Measurements from ENCODE around the gene CALML5.

Gene CALML5

DNA sequence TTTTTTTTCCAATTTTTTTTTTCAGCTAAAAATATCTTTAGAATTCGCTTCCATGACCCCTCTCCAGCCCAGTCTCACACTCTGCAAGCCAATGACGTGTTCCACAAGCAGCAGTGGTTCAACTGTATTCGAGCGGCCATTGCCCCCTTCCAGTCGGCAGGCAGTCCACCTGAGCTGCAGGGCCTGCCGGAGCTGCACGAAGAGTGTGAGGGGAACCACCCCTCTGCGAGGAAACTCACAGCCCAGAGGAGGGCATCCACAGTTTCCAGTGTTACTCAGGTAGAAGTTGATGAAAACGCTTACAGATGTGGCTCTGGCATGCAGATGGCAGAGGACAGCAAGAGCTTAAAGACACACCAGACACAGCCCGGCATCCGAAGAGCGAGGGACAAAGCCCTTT lies 42.8 kb downstream of the CALML5 start:
- no peak for DNase-seq
- H3K36me3 ChIP-seq (replicated peaks) = peaks cover 54% of the 10 kb centered on the region
- TF ChIP-seq, protein P1, sequence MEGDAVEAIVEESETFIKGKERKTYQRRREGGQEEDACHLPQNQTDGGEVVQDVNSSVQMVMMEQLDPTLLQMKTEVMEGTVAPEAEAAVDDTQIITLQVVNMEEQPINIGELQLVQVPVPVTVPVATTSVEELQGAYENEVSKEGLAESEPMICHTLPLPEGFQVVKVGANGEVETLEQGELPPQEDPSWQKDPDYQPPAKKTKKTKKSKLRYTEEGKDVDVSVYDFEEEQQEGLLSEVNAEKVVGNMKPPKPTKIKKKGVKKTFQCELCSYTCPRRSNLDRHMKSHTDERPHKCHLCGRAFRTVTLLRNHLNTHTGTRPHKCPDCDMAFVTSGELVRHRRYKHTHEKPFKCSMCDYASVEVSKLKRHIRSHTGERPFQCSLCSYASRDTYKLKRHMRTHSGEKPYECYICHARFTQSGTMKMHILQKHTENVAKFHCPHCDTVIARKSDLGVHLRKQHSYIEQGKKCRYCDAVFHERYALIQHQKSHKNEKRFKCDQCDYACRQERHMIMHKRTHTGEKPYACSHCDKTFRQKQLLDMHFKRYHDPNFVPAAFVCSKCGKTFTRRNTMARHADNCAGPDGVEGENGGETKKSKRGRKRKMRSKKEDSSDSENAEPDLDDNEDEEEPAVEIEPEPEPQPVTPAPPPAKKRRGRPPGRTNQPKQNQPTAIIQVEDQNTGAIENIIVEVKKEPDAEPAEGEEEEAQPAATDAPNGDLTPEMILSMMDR (IDR thresholded peaks at IDR 0.05; ENCODE audit: low read depth, low read length, missing control alignments) = no peak
- no peak overlapping the region for H3K27ac ChIP-seq
- H3K4me3 ChIP-seq (ENCODE audit: low read depth, low read length) = no peak overlapping the region
- H3K27me3 ChIP-seq (replicated peaks) = no peaks in the 10 kb centered on the region
- in situ Hi-C loops (cut with HindIII; ENCODE audit: low pct_ligation_motif_present, low sequenced_read_pairs) = no loop called here

DNA sequence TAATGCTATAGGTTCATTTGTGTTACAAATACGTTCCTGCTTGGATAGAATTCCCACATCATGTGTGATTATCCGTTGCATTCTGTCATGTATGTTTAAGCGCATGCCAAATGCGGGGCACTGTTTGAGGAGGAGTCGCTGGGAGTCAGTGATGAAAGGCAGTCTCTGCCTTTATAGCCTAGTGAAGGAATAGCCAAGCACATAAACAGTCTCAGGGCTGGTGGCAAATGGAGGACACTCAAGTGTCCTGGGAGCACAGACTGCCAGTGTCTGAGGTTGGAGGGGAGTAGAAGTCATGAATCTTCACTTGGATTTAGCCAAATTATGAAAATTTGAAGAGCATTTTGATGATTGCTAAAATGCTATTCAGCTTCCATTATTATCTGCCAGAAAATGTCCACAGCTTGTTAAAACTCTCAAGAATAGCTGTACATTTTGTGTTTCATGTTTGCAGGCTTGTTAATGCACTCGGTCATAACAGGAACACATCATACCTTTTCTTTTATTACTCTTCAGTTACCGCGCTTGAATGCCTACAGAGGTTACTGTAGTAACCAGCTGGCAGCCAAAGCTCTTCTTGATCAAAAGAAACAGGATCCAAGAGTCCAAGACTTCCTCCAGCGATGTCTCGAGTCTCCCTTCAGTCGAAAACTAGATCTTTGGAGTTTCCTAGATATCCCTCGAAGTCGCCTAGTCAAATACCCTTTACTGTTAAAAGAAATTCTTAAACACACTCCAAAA lies 45.5 kb downstream of the CALML5 start:
- peaks cover 47% of the 10 kb centered on the region for H3K36me3 ChIP-seq (replicated peaks)
- in situ Hi-C loops (cut with HindIII; ENCODE audit: low pct_ligation_motif_present, low sequenced_read_pairs) = no loop called here
- H3K27ac ChIP-seq = no peak overlapping the region
- TF ChIP-seq, protein P1 (IDR thresholded peaks at IDR 0.05; ENCODE audit: low read depth, low read length, missing control alignments) = no peak
- no peak overlapping the region for H3K4me3 ChIP-seq (ENCODE audit: low read depth, low read length)
- DNase-seq = no peak
- no peaks in the 10 kb centered on the region for H3K27me3 ChIP-seq (replicated peaks)

DNA sequence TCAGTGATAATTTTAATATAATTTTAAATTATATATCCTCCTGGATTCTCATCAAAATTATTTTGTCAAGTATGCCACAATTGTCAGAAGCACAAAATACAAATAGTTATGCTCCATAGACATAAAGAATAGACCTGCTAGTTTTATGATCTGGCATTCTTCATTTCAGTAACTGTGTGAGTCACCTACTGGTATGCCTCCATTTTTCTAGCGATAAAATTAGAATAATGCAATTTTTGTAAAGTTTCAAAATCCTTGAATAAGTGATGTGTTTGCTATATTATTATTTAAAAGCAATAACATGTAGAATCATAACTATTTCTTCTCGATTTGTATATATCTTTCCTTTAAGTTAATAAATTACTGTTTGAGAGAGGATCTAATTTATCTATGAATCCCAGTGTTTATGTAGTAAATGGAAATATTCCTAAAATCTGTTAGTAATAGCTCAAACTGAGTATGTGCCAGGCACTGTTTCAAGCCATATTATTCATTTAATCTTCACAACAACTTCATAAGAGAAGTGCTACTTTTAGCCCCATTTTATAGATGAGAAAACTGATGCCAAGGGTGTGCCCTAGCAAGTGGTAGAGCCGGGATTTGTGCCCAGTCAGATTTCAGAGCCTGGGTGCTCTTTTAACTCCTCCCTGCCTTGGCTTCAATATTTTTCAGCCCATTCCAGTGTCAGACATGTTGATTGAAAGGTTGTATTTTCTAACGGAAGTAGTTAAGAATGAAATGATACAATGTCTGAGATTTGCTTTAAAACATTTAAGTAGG lies 48.6 kb downstream of the CALML5 start:
- Histone ChIP-seq H3K4me3 (ENCODE audit: low read depth, low read length) (no peak overlapping the region), H3K36me3 (replicated peaks) (peaks cover 29% of the 10 kb centered on the region), H3K27me3 (replicated peaks) (no peaks in the 10 kb centered on the region), H3K27ac (no peak overlapping the region)
- in situ Hi-C loops (cut with HindIII; ENCODE audit: low pct_ligation_motif_present, low sequenced_read_pairs) = no loop called here
- DNase-seq = no peak
- TF ChIP-seq, protein P1 (IDR thresholded peaks at IDR 0.05; ENCODE audit: low read depth, low read length, missing control alignments) = no peak

DNA sequence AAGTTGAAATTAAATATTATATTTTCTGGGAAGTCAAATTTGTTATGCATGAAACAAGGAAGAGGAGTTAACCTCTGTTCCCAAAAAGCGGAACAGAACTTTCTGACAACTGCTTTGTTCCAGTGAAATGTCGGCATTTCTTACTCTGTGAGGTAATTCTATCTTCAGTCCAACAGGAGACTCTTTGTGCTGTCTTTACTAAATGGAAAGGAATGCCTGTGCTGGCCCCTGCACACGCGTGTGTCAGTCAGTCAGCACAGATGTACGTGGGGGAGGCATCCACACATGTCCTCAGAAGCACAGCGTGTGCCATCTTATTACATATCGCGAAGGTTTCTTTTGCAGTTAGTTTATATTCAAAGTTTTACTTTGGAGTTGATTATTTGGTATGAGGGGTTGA lies 49.5 kb downstream of the CALML5 start:
- in situ Hi-C loops (cut with HindIII; ENCODE audit: low pct_ligation_motif_present, low sequenced_read_pairs) = loop anchor here (25.0 kb wide), 1 partner anchor 162 kb away; no protein-coding TSS in a partner anchor
- DNase-seq = peak; percentile 69
- no peaks in the 10 kb centered on the region for H3K27me3 ChIP-seq (replicated peaks)
- H3K4me3 ChIP-seq (ENCODE audit: low read depth, low read length) = peak overlapping the region; percentile 38
- H3K27ac ChIP-seq = peak overlapping the region; percentile 58
- TF ChIP-seq, protein P1 (IDR thresholded peaks at IDR 0.05; ENCODE audit: low read depth, low read length, missing control alignments) = peak; percentile 31
- peaks cover 27% of the 10 kb centered on the region for H3K36me3 ChIP-seq (replicated peaks)

DNA sequence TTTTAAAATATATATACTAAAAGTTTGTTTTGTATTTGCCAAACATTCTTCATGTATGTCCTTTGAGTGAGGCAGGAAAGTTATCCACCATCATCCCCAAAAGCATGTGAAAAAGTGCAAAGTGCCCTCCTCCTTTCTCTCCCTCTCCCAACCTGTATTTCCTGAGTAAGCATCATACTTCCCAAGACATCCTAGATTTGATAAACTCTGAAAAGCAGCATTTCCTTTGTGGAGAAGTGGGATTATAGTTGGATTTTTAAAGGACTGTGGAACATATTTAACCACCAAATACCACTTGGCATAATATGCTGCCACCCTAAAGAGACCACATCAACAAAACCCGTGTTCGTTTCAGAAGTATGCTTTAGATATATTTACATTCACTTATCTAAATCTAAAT lies 50.1 kb downstream of the CALML5 start:
- TF ChIP-seq, protein P1 (IDR thresholded peaks at IDR 0.05; ENCODE audit: low read depth, low read length, missing control alignments) = no peak
- Histone ChIP-seq H3K27ac (peak overlapping the region; percentile 58), H3K4me3 (ENCODE audit: low read depth, low read length) (peak overlapping the region; percentile 38), H3K27me3 (replicated peaks) (no peaks in the 10 kb centered on the region), H3K36me3 (replicated peaks) (peaks cover 21% of the 10 kb centered on the region)
- DNase-seq = no peak
- in situ Hi-C loops (cut with HindIII; ENCODE audit: low pct_ligation_motif_present, low sequenced_read_pairs) = loop anchor here (25.0 kb wide), 1 partner anchor 163 kb away; no protein-coding TSS in a partner anchor

Measured in brain microvascular endothelial cell (primary cell).